Amniotic stem cell (primary cell): Measurements from ENCODE around the gene FRS2.
"Not testable (repeated sequence)": the region's sequence is repeated elsewhere in the genome, so short reads cannot be mapped to it uniquely, and the experiment has no call there.

ENCODE experiments used
- DNase-seq: peaks from one replicate; lab custom pipeline; 2025; lab: John Stamatoyannopoulos, UW

FRS2 gene

DNA sequence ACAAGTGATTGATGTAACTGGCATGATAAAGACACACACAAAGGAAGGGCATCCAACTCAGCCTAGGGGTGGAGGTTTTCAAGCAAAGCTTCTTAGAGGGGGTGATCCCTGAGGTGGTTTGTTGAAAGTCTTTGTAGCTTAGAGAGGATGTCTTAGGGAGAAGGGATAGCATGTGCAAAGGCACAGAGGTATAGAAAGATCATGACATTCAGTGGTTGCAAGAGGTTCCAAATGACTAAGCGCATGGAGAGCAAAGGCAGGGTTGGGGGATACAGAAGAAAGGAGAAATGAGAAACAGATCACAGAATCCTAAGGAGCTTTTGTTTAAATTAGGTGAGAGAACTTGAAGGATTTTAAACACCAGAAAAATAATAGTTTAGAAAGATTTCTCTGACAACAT lies 109.9 kb downstream of the FRS2 start:
- DNase-seq, result no peak

DNA sequence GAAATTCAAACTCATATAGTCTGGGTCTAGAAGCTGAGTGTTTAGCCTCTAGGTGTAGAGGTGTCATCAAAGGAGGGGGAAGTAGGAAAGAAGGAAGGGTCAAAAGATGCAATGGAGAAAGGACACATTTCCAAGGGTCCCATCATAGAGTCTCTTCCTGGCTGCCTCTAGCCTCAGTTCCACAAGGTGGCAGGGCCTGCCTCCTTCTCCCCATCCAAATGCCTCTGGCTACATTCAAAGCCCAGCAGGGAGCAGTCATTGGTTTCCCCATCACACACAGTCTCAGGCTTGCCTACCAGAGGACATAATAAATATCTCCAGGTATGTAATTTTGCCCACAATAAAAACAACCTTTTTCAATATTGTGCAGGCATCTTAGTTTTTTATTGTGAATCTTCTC lies 113.0 kb downstream of the FRS2 start:
- DNase-seq, result no peak

DNA sequence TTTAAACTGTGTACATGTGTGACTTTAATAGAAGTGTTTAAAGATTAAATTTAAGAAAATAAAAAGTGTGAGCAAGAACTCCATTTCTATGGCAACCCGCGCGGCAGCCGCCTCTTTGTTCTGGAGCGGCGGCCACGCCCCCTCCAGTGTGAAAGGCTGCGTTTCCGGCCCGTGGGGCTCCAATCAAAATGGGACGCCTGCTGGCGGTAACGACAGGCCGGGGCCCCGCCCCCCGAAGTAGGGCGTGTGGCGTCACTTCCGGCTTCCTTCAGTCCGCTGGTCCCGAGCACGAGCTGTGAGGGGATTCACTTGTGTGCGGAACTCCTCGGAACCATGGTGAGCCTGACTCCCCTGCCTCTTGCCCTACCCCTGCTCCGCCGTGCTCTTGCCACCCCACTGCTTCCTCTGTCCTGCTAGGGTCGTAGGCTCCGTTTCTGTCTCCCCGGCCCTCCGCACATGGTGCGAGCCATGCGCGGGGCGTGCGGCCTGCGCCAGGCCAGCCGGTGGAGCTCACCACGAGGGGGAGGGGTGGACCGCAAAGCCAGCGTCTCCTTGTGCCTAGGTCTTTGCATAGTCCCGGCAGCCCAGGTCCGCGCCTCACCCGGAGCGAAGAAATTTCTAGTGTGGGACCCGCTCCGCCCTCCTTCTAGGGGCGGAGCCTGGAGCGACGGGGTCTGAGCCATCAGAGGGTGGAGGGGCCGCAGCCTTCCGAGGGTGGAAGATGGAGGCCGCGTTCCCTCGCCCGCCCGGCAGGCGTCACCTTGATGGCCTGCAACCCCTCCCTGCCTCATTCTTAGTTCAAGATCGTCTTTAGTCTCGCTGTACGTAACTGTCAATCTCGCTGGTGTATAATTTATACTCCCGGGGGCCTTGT lies 115.2 kb downstream of the FRS2 start, which contains the start of gene CCT2:
Gene CCT2 (plus strand): TSS at position 271 of the 874 bp plus-strand sequence. CDS start 63 bp downstream, at position 334.
- peak; percentile 85 for DNase-seq

DNA sequence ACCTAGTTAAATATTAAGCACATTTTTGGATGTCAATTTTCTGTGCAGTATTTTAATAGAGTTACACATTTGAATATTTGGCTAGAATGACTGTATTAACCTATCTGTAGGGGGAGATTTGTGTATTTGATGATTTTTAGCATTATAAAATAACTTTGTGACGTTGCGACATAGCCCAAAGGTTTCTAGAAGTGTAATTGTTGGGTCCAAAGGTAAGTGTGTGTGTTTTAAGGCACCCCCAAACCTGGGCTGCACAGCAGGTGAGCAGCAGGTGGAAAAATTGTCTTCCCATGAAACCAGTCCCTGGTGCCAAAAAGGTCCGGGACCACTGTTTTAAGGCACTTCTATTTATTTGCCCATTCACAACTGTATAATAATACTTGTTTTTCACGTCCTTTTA lies 118.3 kb downstream of the FRS2 start:
- no peak for DNase-seq

DNA sequence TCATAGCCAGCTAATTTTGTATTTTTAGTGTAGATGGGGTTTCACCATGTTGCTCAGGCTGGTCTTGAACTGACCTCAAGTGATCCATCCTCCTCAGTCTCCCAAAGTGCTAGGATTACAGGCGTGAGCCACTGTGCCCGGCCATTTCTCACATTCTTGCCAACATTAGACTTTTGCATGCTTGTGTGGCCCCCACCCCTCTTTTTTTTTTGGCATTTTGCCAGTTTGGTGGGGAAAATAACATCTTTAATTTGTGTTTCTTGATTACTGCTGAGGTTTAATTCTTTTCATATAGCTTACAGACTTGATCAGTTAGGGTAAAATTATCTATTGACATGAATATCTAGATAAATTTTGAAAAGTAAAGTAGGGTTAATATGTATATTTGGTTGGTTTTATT lies 118.9 kb downstream of the FRS2 start:
- no peak for DNase-seq

DNA sequence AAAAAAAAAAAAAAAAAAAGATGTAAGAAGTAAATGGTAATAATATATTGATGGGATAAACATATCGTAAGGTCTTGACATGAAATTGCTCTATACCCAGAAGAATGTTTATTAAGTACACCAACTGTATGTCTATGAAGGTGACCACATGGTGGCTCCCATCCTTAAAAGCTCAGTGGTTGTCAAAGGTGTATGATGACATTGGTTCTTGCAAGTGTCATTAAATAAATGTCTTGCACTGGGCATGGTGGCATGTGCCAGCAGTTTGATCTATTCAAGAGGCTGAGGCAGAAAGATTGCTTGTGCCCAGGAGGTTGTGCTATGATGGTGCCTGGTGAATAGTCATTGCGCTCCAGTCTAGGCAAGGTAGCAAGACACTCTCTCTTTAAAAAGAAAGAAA lies 125.5 kb downstream of the FRS2 start:
- no peak for DNase-seq

DNA sequence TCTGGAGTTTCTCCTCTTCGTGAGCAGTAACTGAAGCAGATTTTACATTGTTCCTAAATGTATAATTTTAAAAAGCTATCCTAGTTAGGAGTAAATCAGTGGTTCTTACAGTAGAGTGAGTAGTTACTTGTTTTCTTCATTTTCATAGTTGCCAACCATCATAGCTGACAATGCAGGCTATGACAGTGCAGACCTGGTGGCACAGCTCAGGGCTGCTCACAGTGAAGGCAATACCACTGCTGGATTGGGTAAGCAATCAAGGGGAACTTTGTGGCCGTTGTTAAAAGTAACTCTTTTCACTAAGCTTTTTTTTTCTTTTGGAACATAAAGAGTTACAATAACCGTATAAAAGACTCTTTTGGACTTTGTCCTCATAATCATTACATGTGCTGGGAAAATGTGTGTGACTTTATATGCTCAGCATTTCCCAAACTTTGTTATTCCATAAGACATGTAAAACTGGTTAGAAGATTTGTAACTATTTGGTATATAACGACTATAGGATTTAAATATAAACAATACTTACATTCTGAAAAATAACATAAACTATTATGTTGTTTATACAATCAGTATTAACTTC lies 128.1 kb downstream of the FRS2 start:
- DNase-seq, result no peak

DNA sequence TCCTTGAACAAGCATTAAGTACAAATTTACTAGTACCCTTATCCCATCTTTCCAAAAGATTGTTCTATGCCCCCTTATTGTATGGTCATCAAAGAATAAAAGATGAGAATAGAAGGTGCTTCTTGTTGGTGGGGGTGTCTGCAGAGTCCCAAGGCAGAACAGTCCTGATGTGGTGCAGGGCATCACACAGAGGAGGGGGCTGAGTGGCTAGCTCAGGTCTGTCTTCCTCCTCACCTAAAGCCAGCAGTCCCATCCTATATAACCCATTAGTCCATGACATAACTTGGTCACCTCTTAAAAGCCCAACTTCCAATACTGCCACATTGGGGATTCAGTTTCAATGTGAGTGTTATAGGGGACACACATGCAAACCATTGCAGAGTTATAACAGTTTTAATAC lies 130.6 kb downstream of the FRS2 start:
- DNase-seq, result no peak

DNA sequence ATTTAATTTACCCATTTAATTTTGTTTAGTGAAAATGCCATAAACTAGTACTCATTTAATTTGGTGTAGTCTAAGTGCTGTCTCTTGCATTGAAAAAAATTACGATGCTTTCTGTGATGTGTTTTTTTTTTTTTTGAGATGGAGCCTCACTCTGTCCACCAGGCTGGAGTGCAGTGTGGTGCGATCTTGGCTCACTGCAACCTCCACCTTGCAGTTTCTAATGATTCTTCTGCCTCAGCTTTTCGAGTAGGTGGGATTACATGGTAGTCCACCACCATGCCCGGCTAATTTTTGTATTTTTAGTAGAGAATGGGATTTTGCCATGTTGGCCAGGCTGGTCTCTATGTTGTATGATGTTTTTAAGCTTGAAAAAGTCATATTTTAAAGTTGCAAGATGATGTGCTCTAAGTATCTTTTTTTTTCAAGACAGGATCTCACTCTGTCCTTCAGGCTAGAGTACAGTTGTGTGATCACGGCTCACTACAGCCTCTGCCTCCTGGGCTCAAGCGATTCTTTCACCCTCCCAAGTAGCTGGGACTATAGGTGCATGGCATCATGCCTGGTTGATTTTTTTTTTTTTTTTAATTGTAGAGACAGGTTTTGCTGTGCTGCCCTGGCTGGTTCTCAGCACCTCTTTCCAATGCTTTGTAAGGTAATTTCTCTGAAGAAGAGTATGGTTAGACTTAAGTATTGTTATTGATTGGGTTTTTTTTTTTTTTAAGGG lies 131.9 kb downstream of the FRS2 start:
- DNase-seq, result no peak

DNA sequence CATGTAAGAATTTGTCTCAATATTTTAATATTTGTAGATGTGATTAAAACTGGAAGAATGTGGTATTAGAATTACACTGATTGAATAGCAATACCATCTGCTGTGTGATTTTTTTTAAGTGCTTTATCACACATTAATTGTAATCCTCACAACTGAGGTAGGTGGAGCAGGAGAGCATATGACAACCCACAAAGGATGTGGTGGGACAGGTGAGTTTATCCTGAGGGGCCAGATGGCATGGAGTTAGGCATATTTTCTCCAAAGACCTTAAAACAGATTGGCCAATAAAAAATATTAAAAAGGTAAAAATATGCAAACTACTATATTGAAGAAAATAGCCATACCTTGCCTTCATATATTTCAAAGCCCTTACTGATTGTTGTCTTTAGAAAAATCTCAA lies 132.8 kb downstream of the FRS2 start:
- no peak for DNase-seq

DNA sequence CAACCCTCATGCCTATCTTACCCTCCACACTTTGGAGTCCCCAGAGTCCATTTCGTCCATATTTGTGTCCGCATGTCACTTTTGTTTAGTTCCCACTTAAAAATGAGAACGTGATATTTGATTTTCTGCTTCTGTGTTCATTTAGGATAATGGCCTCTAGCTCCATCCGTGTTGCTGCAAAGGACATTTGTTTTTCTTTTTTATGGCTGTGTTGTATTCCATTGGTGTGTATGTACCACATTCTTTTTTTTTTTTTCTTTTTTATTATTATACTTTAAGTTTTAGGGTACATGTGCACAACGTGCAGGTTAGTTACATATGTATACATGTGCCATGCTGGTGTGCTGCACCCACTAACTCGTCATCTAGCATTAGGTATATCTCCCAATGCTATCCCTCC lies 133.4 kb downstream of the FRS2 start:
- not testable (repeated sequence) for DNase-seq

DNA sequence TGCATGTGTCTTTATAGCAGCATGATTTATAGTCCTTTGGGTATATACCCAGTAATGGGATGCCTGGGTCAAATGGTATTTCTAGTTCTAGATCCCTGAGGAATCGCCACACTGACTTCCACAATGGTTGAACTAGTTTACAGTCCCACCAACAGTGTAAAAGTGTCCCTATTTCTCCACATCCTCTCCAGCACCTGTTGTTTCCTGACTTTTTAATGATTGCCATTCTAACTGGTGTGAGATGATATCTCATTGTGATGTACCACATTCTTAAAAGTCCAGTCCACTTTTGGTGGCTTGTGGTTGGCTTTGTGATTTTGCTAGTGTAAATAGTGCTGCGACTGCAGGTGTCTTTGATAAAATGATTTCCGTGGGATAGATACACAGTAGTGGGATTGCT lies 134.1 kb downstream of the FRS2 start:
- DNase-seq, result not testable (repeated sequence)

DNA sequence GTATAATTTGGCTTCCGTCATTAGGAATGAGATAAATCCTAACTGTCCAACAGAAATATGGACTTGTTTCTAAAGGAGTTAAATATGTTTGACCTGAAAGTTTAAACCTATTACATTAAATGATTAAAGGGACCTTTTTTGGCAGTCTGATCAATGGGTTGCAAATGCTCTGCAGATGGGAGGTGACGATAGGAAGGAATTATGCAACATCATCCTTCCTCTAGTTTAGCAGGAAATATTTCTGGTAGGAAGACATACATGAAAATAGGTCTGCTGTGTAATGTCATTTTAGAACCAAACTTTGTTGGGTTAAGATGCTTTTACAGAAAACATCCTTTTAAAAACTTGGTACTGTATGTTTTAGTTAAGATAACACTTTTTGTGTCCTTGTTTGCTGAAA lies 137.9 kb downstream of the FRS2 start:
- DNase-seq, result no peak

DNA sequence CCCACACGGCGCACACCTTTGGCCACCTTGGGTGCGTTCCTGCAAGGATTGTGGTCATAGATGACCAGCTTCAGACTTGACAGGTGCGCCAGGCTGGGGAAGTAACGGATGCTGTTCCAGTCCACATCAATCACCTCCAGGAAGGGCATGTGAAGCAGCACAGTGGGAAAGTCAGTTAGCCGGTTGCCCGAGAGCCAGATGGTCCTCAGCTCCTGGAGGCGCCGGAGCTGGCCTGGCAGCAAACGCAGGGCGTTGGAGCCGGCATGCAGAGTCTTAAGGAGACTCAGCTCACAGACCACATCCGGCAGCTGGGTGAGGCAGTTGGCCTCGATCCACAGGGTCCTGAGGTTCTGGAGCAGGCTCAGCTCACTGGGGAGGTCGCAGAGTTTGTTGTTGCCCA lies 139.9 kb downstream of the FRS2 start:
- no peak for DNase-seq

DNA sequence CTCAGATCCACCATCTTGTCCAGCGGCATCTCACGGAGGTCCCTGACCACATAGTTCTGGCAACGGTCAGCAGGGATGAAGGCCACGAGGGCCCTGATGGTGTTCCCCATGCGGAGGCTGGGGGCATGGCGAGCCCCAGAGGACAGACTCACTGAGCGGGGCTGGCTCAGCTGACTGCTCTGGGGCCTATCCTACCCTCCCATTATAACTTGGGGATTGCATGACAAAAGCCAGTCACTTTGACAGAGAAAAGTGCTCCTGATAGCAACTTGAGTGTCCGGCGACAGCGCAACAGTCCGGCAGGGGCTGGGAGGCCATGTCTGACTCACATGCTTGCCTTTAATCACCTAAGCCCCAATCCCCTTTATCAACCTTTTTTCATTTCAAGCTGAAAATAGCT lies 140.5 kb downstream of the FRS2 start, which contains the start of gene LRRC10:
Gene LRRC10 (minus strand): TSS at position 179 of the 400 bp plus-strand sequence. CDS start 69 bp downstream, at position 110.
- DNase-seq, result no peak

DNA sequence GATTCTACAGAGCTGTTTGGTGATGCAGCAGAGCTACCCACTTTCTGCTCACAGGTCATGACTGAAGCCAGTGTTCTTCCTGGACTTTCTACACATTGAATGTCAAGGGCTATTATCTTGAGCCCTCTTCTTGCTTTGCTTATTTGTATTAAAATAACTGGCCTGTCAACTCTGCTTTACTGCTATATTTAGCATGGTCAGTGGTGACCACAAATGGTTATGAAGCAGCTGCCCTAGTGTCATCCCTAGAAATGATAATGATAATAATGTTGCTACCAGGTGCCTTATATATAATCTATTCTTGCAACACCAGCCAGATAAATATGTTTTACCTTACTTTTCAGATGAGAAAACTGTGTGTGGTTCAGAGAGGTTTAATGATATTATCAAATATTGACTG lies 143.2 kb downstream of the FRS2 start:
- DNase-seq, result no peak

DNA sequence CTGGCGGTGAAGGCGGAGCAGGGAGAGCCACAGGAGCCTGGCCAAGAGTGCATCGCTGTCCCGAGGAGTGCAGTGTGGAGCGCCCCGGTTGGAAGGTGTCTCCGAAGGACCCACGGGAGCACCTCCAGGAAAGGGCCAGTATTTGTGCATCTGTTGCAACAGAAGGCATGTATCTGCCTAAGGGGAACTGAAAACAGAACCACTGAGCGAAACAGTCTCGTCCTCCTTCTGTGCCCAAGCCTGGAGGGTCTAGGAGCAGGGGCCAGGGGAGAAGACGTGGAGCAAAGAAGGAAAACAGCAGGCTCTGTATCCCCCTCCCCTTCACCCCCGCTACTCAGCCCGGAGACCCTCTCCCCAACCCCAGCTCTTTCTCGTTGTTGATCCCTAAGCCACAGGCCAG lies 145.8 kb downstream of the FRS2 start:
- no peak for DNase-seq

DNA sequence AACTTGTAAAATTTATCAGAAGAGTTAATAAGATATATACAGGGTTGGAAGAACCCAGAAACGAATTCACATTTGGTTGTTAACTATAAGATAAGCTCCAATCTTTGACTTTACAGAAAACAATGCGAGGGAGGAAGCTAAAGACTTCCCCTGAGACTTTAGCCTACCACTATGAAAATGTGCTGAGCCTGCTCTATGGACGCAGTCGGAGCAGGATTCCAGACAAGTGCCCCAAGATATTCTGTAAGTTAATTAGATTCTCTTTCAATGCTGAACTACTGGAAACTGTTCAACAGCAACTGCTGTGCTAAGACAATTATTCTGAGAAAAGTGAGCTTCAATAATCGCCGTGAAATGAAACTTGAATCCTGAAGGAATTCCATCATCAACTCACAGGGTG lies 148.9 kb downstream of the FRS2 start:
- no peak for DNase-seq

DNA sequence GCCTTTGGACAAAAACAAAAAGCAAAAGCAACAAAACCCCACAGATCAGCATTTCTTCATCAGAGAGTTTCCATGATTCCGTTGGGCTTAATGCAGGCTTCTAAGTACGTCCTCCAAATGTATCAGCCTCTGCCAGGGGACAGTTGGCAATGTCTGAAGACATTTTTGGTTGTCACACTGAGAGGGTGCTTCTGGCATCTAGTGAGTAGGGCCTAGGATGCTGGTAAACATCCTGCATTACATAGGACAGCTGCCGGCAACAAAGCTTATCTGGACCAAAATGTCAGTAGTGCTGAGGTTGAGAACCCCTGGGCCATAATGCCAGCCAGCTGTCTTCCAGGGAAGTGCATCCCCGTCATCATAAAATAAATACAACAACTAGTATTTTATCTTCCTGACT lies 149.9 kb downstream of the FRS2 start:
- DNase-seq, result no peak

DNA sequence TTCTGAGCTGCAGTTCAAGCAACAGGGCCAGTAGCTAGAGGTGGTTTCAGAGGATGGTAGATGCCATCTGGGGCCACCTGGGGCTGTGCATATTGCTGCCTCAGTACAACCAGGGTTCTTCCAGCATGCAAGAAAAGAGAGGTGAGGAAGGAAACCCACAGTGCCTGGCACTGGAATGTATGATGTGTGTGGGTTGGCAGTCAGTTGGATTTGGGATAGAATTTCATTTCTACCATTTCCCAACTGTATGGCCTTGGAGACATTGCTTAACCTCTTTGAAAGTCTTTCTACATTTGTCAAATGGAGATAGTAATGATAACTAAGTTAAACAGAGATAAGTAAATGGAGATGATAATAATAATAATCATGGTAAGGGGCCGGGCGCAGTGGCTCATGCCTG lies 150.7 kb downstream of the FRS2 start:
- no peak for DNase-seq

DNA sequence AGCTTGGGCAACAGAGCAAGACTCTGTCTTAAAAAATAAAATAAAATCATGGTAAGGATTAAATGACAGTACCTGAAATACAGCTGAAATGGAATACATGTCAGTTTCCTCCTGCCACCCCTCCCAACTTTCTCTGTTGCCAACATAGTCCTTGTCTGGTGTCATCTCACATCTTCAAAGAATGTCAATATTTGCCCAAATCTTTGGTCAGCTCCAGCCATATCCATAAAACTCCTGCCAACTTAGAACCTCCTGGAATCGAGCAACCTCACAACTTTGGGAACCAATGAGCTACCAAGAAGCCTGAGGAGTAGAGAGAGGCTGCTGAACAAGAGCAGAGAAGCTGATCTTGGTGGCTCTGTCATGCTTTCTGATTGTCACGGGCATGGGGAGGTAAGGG lies 151.4 kb downstream of the FRS2 start:
- no peak for DNase-seq

DNA sequence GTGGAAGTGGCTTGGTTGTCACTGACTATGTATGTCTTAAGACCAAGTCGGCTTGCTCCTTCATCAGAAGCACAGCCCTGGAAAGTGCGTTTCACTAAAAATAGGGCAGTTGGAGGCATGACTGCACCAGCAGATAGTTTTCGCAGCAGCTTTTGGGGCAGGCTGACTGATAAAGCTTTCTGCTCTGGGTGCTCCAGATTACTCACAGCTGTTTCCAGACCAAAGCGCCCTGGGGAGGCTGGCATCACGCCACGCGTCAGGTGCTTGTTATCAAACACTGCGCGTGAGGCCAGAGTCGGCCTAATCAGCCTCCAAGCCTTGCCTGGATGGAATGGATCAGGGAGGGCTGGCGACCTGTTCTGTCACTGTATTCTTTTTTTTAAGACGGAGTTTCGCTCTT lies 153.8 kb downstream of the FRS2 start:
- no peak for DNase-seq

DNA sequence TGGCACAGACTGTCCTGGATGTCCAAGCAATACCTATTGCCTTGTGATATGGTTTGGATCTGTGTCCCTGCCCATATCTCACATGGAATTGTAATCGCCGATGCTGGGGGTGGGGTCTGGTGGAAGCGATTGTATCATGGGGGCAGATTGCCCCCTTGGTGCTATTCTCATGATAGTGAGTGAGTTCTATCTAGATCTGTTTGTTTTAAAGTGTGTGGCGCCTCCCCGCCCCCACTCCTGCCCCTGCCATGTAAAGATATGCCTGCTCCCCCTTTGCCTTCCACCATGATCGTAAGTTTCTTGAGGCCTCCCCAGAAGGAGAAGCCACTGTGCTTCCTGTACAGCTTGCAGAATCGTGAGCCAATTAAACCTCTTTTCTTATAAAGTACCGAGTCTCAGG lies 157.3 kb downstream of the FRS2 start:
- no peak for DNase-seq
